HepG2 (cell line): ENCODE data around the gene SETD1A. TPM values are rescaled to one million over a fixed set of nuclear protein-coding genes. Genes with fewer than 3 reads are reported as not detected.

Experiments
- AKAP8 ChIP-seq: sonication (generic); formaldehyde crosslinking; IDR thresholded peaks from 2 replicates; pipeline ENCODE4 v1.5.1; 2020; ENCODE audit warnings: mild to moderate bottlenecking, missing genetic modification reagents
- DDIT3 ChIP-seq: sonication (generic); formaldehyde crosslinking; IDR thresholded peaks from 2 replicates; pipeline ENCODE4 v1.4.0; 2020; ENCODE audit warnings: mild to moderate bottlenecking, missing genetic modification reagents
- FOXA3 ChIP-seq: IDR thresholded peaks from 2 replicates; pipeline ENCODE4 v1.6.1; 2016; ENCODE audit warnings: missing genetic modification reagents, missing compliant biosample characterization
- GATAD2A ChIP-seq: IDR thresholded peaks from 2 replicates; pipeline ENCODE4 v1.6.1; 2016
- GPN1 ChIP-seq: sonication (generic); formaldehyde crosslinking; IDR thresholded peaks from 2 replicates; pipeline ENCODE4 v1.5.1; 2020; ENCODE audit warnings: missing genetic modification reagents, borderline replicate concordance
- KDM4B ChIP-seq: sonication (generic); formaldehyde crosslinking; IDR thresholded peaks from 2 replicates; pipeline ENCODE4 v1.4.0; 2020; ENCODE audit warnings: missing genetic modification reagents
- NFKB2 ChIP-seq: sonication (generic); formaldehyde crosslinking; IDR thresholded peaks from 2 replicates; pipeline ENCODE4 v1.4.0; 2020; ENCODE audit warnings: missing genetic modification reagents, borderline replicate concordance
- U2AF2 ChIP-seq: fragments of 200-400 bp; formaldehyde crosslinking; IDR thresholded peaks from 2 replicates; pipeline ENCODE4 v1.6.1; 2017; ENCODE audit warnings: low read depth, mild to moderate bottlenecking, low read length
- ZC3H13 ChIP-seq: sonication (generic); formaldehyde crosslinking; IDR thresholded peaks from 2 replicates; pipeline ENCODE4 v1.8.1; 2023; ENCODE audit warnings: mild to moderate bottlenecking, missing genetic modification reagents, moderate library complexity
- ZNF142 ChIP-seq: sonication (generic); formaldehyde crosslinking; IDR thresholded peaks from 2 replicates; pipeline ENCODE4 v1.4.0; 2020; ENCODE audit warnings: missing genetic modification reagents
- ZNF766 ChIP-seq: sonication (generic); formaldehyde crosslinking; IDR thresholded peaks from 2 replicates; pipeline ENCODE4 v1.5.0; 2020; ENCODE audit warnings: missing genetic modification reagents, borderline replicate concordance
- ZNF768 ChIP-seq: sonication (generic); formaldehyde crosslinking; IDR thresholded peaks from 2 replicates; pipeline ENCODE4 v1.4.0; 2020; ENCODE audit warnings: missing genetic modification reagents
- polyA plus RNA-seq, 8 experiments: library from polyadenylated mRNA; depleted of rRNA in 3 of 8; stranded (reverse) in 7 of 8; unstranded in 1 of 8; fragments of >200 nt; fragmentation: Illumina TruSeq in 4 of 8; extraction: Trizol in 4 of 8; gene quantifications; 2 replicates each; pipeline versions ENCODE4 v1.2.1 to v1.2.3, GENCODE V29; 2011 to 2016; ENCODE audit warnings: low read depth in 4 of 8, missing spikeins in 1 of 8, mixed read lengths in 1 of 8; ENCODE audit not compliant: insufficient read depth in 1 of 8
- total RNA-seq, 5 experiments: library from RNA; depleted of rRNA; stranded (reverse); fragments of >200 nt; fragmentation: Illumina TruSeq; extraction: Trizol; gene quantifications; 2 replicates each; pipeline ENCODE4 v1.2.3, GENCODE V29; 2016; ENCODE audit warnings: low read depth in 1 of 5
- TF ChIP-seq, protein P1 (sequence below): sonication (generic); formaldehyde crosslinking; conservative IDR thresholded peaks from 2 replicates; pipeline ENCODE4 v1.4.0; 2020; ENCODE audit warnings: missing genetic modification reagents
- TF ChIP-seq, protein P2 (sequence below): sonication (generic); formaldehyde crosslinking; conservative IDR thresholded peaks from 2 replicates; pipeline ENCODE4 v1.8.0; 2022; ENCODE audit warnings: mild to moderate bottlenecking, moderate library complexity, missing genetic modification reagents

The SETD1A gene
- total and polyA plus RNA-seq, 2 of the 13 experiments (the other 11 are each of a cell fraction or from before 2014, with no cell fraction given) = 3.8 to 5.6 TPM

DNA sequence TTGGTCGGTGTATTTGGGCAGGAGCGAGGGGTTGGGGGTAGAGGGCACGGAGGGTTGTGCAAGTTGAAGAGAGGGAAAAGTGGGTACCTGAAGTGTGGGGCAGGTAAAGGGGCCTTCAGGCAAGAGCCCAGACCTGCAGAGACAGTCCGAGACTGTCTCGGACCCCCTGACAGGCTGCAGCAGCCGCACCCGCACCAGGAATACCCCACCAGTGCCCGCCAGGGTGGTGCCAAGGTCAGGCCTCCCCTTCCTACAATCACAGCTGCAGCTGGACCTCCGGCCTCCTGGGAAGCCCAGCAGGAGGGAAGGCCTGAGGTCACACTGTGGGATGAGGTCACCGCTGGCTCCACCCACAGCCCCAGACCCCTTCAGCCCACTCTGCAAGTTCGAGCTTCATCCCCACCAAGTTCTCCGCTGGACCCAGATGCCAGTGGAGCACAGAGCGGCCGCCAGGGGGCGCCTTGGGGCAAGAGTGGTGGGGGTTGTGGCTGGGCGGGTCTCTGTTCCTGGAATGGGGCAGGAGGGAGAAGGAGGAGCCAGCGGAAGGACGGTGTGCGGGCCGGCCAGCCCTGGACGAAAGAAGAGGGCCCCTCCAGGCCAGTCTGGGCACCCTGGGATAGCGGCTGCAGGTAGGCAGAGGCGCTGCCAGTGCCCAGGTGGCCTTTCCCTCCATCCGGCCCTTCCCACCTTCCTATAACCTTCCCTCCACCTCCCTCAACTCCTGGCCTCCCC, 27.3 kb downstream of the SETD1A start, which contains the start of gene HSD3B7 (continued):
- TF ChIP-seq DDIT3 (CRISPR knock-in tag) (no peak), ZNF142 (peak; percentile 30; the same call in 1 of the 2 replicates), AKAP8 (peak; percentile 48; the same call in 1 of the 2 replicates), GATAD2A (CRISPR knock-in tag) (no peak), FOXA3 (CRISPR knock-in tag) (no peak; the same call in 1 of the 2 replicates), ZNF768 (CRISPR knock-in tag) (peak; percentile 87), ZC3H13 (CRISPR knock-in tag) (peak; percentile 9; the same call in 1 of the 2 replicates), KDM4B (peak; percentile 67; the same call in 1 of the 2 replicates), ZNF766 (no peak), GPN1 (CRISPR knock-in tag) (0 out of 2 replicates have a peak, but pooled peaks have one; percentile 40), NFKB2 (CRISPR knock-in tag) (peak; percentile 35; the same call in 1 of the 2 replicates), U2AF2 (no peak)
- TF ChIP-seq, protein P1, sequence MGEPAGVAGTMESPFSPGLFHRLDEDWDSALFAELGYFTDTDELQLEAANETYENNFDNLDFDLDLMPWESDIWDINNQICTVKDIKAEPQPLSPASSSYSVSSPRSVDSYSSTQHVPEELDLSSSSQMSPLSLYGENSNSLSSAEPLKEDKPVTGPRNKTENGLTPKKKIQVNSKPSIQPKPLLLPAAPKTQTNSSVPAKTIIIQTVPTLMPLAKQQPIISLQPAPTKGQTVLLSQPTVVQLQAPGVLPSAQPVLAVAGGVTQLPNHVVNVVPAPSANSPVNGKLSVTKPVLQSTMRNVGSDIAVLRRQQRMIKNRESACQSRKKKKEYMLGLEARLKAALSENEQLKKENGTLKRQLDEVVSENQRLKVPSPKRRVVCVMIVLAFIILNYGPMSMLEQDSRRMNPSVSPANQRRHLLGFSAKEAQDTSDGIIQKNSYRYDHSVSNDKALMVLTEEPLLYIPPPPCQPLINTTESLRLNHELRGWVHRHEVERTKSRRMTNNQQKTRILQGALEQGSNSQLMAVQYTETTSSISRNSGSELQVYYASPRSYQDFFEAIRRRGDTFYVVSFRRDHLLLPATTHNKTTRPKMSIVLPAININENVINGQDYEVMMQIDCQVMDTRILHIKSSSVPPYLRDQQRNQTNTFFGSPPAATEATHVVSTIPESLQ (CRISPR knock-in tag) = no peak
- TF ChIP-seq, protein P2, sequence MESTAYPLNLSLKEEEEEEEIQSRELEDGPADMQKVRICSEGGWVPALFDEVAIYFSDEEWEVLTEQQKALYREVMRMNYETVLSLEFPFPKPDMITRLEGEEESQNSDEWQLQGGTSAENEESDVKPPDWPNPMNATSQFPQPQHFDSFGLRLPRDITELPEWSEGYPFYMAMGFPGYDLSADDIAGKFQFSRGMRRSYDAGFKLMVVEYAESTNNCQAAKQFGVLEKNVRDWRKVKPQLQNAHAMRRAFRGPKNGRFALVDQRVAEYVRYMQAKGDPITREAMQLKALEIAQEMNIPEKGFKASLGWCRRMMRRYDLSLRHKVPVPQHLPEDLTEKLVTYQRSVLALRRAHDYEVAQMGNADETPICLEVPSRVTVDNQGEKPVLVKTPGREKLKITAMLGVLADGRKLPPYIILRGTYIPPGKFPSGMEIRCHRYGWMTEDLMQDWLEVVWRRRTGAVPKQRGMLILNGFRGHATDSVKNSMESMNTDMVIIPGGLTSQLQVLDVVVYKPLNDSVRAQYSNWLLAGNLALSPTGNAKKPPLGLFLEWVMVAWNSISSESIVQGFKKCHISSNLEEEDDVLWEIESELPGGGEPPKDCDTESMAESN (CRISPR knock-in tag) = peak; percentile 75
